Measurements from ENCODE around the gene AVP.
"Not testable (repeated sequence)": the region's sequence is repeated elsewhere in the genome, so short reads cannot be mapped to it uniquely, and the experiment has no call there.

AVP gene

GRCh38 chr20:3082955-3083952, 1.3 kb downstream of the AVP start:
- no peak for DNase-seq (ENCODE audit: low read depth)

- no peak for DNase-seq (ENCODE audit: low read depth)
Observed at GRCh38 chr20:3082306-3082951, 2.1 kb downstream of the AVP start.

GRCh38 chr20:3081641-3082040, 2.9 kb downstream of the AVP start:
- no peak for DNase-seq (ENCODE audit: low read depth)

- DNase-seq (ENCODE audit: low read depth), result peak; percentile 50
Observed at GRCh38 chr20:3080939-3081388, 3.6 kb downstream of the AVP start.

GRCh38 chr20:3077618-3078134, 6.8 kb downstream of the AVP start:
- no peak for DNase-seq (ENCODE audit: low read depth)

- not testable (repeated sequence) for DNase-seq (ENCODE audit: low read depth)
Observed at GRCh38 chr20:3075315-3075714, 9.2 kb downstream of the AVP start.

GRCh38 chr20:3074812-3075211, 9.7 kb downstream of the AVP start:
- DNase-seq (ENCODE audit: low read depth), result no peak

GRCh38 chr20:3073251-3073643, 11.3 kb downstream of the AVP start:
- not testable (repeated sequence) for DNase-seq (ENCODE audit: low read depth)

GRCh38 chr20:3072530-3073250, 11.8 kb downstream of the AVP start:
- no peak for DNase-seq (ENCODE audit: low read depth)

- no peak for DNase-seq (ENCODE audit: low read depth)
Observed at GRCh38 chr20:3071610-3072529, 12.7 kb downstream of the AVP start, which contains the start of gene OXT. Gene OXT (plus strand): TSS chr20:3071620. CDS start chr20:3071656, 36 bp downstream.

- no peak for DNase-seq (ENCODE audit: low read depth)
Observed at GRCh38 chr20:3071266-3071609, 13.3 kb downstream of the AVP start.

- no peak for DNase-seq (ENCODE audit: low read depth)
Observed at GRCh38 chr20:3070725-3071124, 13.8 kb downstream of the AVP start.

GRCh38 chr20:3068986-3069900, 15.3 kb downstream of the AVP start:
- DNase-seq (ENCODE audit: low read depth), result no peak

- DNase-seq (ENCODE audit: low read depth), result no peak
Observed at GRCh38 chr20:3068075-3068474, 16.4 kb downstream of the AVP start.

- DNase-seq (ENCODE audit: low read depth), result no peak
Observed at GRCh38 chr20:3067139-3068014, 17.1 kb downstream of the AVP start.

- not testable (repeated sequence) for DNase-seq (ENCODE audit: low read depth)
Observed at GRCh38 chr20:3064119-3064518, 20.4 kb downstream of the AVP start.

GRCh38 chr20:3059489-3059888, 25.0 kb downstream of the AVP start:
- DNase-seq (ENCODE audit: low read depth), result no peak

- no peak for DNase-seq (ENCODE audit: low read depth)
Observed at GRCh38 chr20:3051385-3052019, 33.0 kb downstream of the AVP start.
